ENCODE data around the gene TANC1. TPM values are rescaled to one million over a fixed set of nuclear protein-coding genes. Genes with fewer than 3 reads are reported as not detected.
"Not testable (repeated sequence)": the region's sequence is repeated elsewhere in the genome, so short reads cannot be mapped to it uniquely, and the experiment has no call there.

TANC1 gene
- polyA plus RNA-seq, 1 donor (not counting 4 experiments of a cell fraction or from before 2014, with no cell fraction given): 33.5 TPM

- H3K27me3 ChIP-seq (ENCODE audit: control insufficient read depth, extremely low read depth, insufficient read depth, low read length): no peaks in the 10 kb centered on the region
- peaks cover 15% of the 10 kb centered on the region for H3K4me1 ChIP-seq (ENCODE audit: control insufficient read depth, extremely low read depth, insufficient read depth, low read length)
- H2AFZ ChIP-seq (ENCODE audit: control insufficient read depth, low read length): no peak overlapping the region
- FAIRE-seq: peak; percentile 83
- peaks cover 4% of the 10 kb centered on the region for H4K20me1 ChIP-seq (ENCODE audit: control insufficient read depth, extremely low read depth, insufficient read depth, low read length)
- H3K9ac ChIP-seq (ENCODE audit: control insufficient read depth, extremely low read depth, insufficient read depth, low read length): peak overlapping the region; percentile 15
- peak overlapping the region; percentile 41 for H3K4me2 ChIP-seq (ENCODE audit: control insufficient read depth, extremely low read depth, insufficient read depth, low read depth, low read length)
- peak; percentile 73 for DNase-seq (ENCODE audit: low read depth, low spot score)
- peaks cover 1 to 13% of the 10 kb centered on the region in 2 experiments for H3K36me3 ChIP-seq (ENCODE audit: control insufficient read depth in 2 of 2, extremely low read depth in 1 of 2, insufficient read depth in 2 of 2, low read length in 2 of 2)
- H3K9me3 ChIP-seq (ENCODE audit: control insufficient read depth, low read depth, low read length): no peaks in the 10 kb centered on the region
- H3K27ac ChIP-seq (ENCODE audit: control insufficient read depth, insufficient read depth, low read length): peak overlapping the region; percentile 58
- peaks cover 73% of the 10 kb centered on the region for H3K79me2 ChIP-seq (ENCODE audit: control insufficient read depth, insufficient read depth, low read length)
- H3K4me3 ChIP-seq (ENCODE audit: control insufficient read depth in 2 of 3, extremely low read depth in 1 of 3, insufficient read depth in 2 of 3, low read depth in 1 of 3, low read length in 3 of 3): no peak overlapping the region
- peaks cover 6% of the 10 kb centered on the region for H3K9me1 ChIP-seq (ENCODE audit: control insufficient read depth, extremely low read depth, insufficient read depth, low read length)
- dilution Hi-C loops (cut with MboI; ENCODE audit: extremely low pct_ligation_motif_present, low sequenced_read_pairs): no loop called here
- TF ChIP-seq EZH2 (IDR thresholded peaks at IDR 0.05; ENCODE audit: low read length) (no peak), CTCF (optimal IDR thresholded peaks at IDR 0.05 in 1 of 3, IDR thresholded peaks at IDR 0.05 in 1 of 3, conservative IDR thresholded peaks at IDR 0.05 in 1 of 3; ENCODE audit: extremely low read depth in 1 of 3, insufficient read depth in 2 of 3, low read length in 3 of 3) (peak; percentile 52 to 86 (median 76))
Measured at GRCh38 chr2:159035790-159036411, 67.5 kb downstream of the TANC1 start.

GRCh38 chr2:159036461-159036860 is 68.0 kb downstream of the TANC1 start:
- Histone ChIP-seq H3K79me2 (ENCODE audit: control insufficient read depth, insufficient read depth, low read length) (peaks cover 74% of the 10 kb centered on the region), H3K4me1 (ENCODE audit: control insufficient read depth, extremely low read depth, insufficient read depth, low read length) (peaks cover 13% of the 10 kb centered on the region), H3K36me3 (ENCODE audit: control insufficient read depth in 2 of 2, extremely low read depth in 1 of 2, insufficient read depth in 2 of 2, low read length in 2 of 2) (peaks cover 4 to 13% of the 10 kb centered on the region in 2 experiments)
- H3K27ac ChIP-seq (ENCODE audit: control insufficient read depth, insufficient read depth, low read length); DNase-seq (ENCODE audit: low read depth, low spot score); H3K27me3 ChIP-seq (ENCODE audit: control insufficient read depth, extremely low read depth, insufficient read depth, low read length); H3K9ac ChIP-seq (ENCODE audit: control insufficient read depth, extremely low read depth, insufficient read depth, low read length); H3K9me3 ChIP-seq (ENCODE audit: control insufficient read depth, low read depth, low read length); H3K9me1 ChIP-seq (ENCODE audit: control insufficient read depth, extremely low read depth, insufficient read depth, low read length); H3K4me2 ChIP-seq (ENCODE audit: control insufficient read depth, extremely low read depth, insufficient read depth, low read depth, low read length); FAIRE-seq; H4K20me1 ChIP-seq (ENCODE audit: control insufficient read depth, extremely low read depth, insufficient read depth, low read length); H2AFZ ChIP-seq (ENCODE audit: control insufficient read depth, low read length); H3K4me3 ChIP-seq (ENCODE audit: control insufficient read depth in 2 of 3, extremely low read depth in 1 of 3, insufficient read depth in 2 of 3, low read depth in 1 of 3, low read length in 3 of 3); dilution Hi-C loops (cut with MboI; ENCODE audit: extremely low pct_ligation_motif_present, low sequenced_read_pairs): not testable (repeated sequence)

GRCh38 chr2:159041328-159041727 is 72.9 kb downstream of the TANC1 start:
- DNase-seq (ENCODE audit: low read depth, low spot score); dilution Hi-C loops (cut with MboI; ENCODE audit: extremely low pct_ligation_motif_present, low sequenced_read_pairs); H3K9ac ChIP-seq (ENCODE audit: control insufficient read depth, extremely low read depth, insufficient read depth, low read length); FAIRE-seq; H3K9me3 ChIP-seq (ENCODE audit: control insufficient read depth, low read depth, low read length); H3K9me1 ChIP-seq (ENCODE audit: control insufficient read depth, extremely low read depth, insufficient read depth, low read length); H2AFZ ChIP-seq (ENCODE audit: control insufficient read depth, low read length); H4K20me1 ChIP-seq (ENCODE audit: control insufficient read depth, extremely low read depth, insufficient read depth, low read length); H3K36me3 ChIP-seq (ENCODE audit: control insufficient read depth in 2 of 2, extremely low read depth in 1 of 2, insufficient read depth in 2 of 2, low read length in 2 of 2); H3K27me3 ChIP-seq (ENCODE audit: control insufficient read depth, extremely low read depth, insufficient read depth, low read length): not testable (repeated sequence)
- Histone ChIP-seq H3K79me2 (ENCODE audit: control insufficient read depth, insufficient read depth, low read length) (peaks cover 58% of the 10 kb centered on the region), H3K27ac (ENCODE audit: control insufficient read depth, insufficient read depth, low read length) (peak overlapping the region; percentile 45), H3K4me1 (ENCODE audit: control insufficient read depth, extremely low read depth, insufficient read depth, low read length) (peaks cover 49% of the 10 kb centered on the region), H3K4me3 (ENCODE audit: control insufficient read depth in 2 of 3, extremely low read depth in 1 of 3, insufficient read depth in 2 of 3, low read depth in 1 of 3, low read length in 3 of 3) (peak overlapping the region in 1 of 3 experiments; percentile 41), H3K4me2 (ENCODE audit: control insufficient read depth, extremely low read depth, insufficient read depth, low read depth, low read length) (peak overlapping the region; percentile 59)
